ENCODE data around the gene XPO5. TPM values are rescaled to one million over a fixed set of nuclear protein-coding genes. Genes with fewer than 3 reads are reported as not detected.

The XPO5 gene
- 20.3 TPM for total RNA-seq
- long read RNA-seq, full-length matches to known transcripts, result 18 of 20 reads
- long read RNA-seq, partial matches to known transcripts, result 2 of 20 reads
- long read RNA-seq, other reads (novel, unspliced or antisense), result 0 of 20 reads

DNA sequence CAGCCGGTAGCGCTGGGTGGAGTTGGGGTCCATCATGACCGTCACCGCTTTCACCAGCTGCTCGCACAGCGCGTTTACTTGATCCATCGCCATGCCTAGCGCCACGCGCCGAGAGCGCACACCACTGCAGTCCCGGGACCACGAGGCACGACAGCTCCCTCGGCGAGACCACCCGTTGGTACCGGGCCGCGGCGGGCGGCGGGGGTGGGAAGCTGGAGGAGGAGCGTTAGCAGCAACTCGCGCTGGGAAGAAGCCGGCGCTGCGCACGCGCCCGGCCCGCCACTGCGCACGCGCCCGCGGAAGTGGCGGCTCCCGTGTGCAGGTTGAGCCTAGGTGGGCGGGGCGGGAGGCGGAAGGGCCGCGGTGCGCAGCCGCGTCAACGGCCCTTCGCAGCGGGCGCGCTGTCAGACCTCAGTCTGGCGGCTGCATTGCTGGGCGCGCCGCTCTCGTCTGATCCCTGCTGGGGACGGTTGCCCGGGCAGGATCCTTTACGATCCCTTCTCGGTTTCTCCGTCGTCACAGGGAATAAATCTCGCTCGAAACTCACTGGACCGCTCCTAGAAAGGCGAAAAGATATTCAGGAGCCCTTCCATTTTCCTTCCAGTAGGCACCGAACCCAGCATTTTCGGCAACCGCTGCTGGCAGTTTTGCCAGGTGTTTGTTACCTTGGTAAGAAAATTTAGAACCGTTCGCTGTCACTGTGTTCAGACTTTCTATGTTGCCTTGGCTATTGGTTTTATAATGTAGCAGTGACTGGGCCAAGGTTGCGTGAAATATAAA lies at the start of gene XPO5, which contains the start of gene POLH:
XPO5 (minus strand) TSS at position 267 of the 780 bp plus-strand sequence; CDS start at position 93, 174 bp downstream.
POLH (plus strand) TSS at position 414 of the 780 bp plus-strand sequence. CDS start 6,135 bp downstream, outside the sequence.
- H3K27me3 ChIP-seq (ENCODE audit: low read depth), result no peaks in the 10 kb centered on the region
- peak; percentile 93 for DNase-seq
- H3K36me3 ChIP-seq, result peaks cover 23% of the 10 kb centered on the region
- no peaks in the 10 kb centered on the region for H3K9me3 ChIP-seq (replicated peaks)
- H3K4me1 ChIP-seq, result peaks cover 52% of the 10 kb centered on the region
- TF ChIP-seq, protein P1, sequence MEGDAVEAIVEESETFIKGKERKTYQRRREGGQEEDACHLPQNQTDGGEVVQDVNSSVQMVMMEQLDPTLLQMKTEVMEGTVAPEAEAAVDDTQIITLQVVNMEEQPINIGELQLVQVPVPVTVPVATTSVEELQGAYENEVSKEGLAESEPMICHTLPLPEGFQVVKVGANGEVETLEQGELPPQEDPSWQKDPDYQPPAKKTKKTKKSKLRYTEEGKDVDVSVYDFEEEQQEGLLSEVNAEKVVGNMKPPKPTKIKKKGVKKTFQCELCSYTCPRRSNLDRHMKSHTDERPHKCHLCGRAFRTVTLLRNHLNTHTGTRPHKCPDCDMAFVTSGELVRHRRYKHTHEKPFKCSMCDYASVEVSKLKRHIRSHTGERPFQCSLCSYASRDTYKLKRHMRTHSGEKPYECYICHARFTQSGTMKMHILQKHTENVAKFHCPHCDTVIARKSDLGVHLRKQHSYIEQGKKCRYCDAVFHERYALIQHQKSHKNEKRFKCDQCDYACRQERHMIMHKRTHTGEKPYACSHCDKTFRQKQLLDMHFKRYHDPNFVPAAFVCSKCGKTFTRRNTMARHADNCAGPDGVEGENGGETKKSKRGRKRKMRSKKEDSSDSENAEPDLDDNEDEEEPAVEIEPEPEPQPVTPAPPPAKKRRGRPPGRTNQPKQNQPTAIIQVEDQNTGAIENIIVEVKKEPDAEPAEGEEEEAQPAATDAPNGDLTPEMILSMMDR (IDR thresholded peaks at IDR 0.05; ENCODE audit: borderline replicate concordance), result peak; percentile 36
- peak within 1 kb of the TSS; percentile 99 for H3K4me3 ChIP-seq
- peak within 1 kb of the TSS; percentile 88 for H3K27ac ChIP-seq (replicated peaks)
- intact Hi-C loops (cut with micrococcal nuclease), result no loop called here

DNA sequence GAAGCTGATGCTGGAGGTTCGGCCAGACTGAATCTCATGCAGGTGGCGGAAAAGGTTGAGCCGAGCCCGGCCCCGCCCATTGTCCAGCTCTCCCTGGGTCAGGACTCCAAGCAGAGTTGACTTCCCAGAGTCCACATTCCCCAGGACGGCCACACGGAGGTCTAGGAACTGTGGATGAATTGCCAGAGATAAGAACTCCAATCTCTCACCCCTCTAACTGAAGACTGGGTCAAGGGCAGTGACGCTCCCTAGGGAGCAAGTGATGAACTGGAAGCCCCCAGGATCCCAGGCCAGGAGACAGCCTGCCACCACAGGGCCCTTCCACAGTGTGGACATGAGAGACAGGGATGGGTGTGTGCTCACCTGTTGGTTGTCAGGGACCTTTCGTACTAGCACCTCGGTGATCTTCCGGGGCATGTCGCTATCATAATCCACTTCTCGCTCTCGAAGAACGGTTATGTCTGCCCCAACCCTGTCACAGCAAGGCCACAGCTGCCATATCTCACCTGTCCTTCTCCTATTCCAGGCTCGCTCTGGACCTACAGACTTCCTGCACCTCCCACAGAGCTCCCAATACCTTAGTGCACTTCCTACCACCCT lies 49.7 kb upstream of the XPO5 start:
- Histone ChIP-seq H3K36me3 (peaks cover 60% of the 10 kb centered on the region), H3K27me3 (ENCODE audit: low read depth) (no peaks in the 10 kb centered on the region), H3K4me3 (no peak overlapping the region), H3K27ac (replicated peaks) (no peak overlapping the region), H3K9me3 (replicated peaks) (no peaks in the 10 kb centered on the region), H3K4me1 (peaks cover 39% of the 10 kb centered on the region)
- TF ChIP-seq, protein P1 (IDR thresholded peaks at IDR 0.05; ENCODE audit: borderline replicate concordance), result no peak
- DNase-seq, result no peak
- intact Hi-C loops (cut with micrococcal nuclease), result no loop called here

DNA sequence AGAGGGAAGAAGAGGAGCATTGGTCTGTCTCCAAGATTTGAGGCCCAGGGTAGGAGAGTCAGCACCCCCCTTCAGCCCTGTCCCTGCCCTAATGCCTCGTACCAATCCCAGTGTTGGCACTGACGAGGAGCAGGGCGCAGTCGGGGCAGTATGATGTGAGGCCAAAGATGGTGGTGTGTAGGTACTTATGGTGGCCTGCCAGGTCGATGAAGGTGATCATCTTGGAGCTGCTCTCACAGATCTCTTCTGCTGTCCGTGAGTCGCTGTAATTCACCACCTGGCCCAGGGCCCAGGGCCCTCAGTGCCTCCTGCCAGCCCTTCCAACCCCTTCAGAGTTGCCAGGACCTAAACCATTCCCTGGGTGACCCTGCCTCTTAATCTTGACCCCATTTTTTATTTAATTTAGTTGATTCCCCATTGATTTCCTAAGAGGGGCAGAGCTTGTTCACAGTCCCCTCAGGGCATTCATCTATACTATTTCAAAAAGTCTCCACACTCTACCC lies 49.0 kb upstream of the XPO5 start:
- Histone ChIP-seq H3K36me3 (peaks cover 66% of the 10 kb centered on the region), H3K4me1 (peaks cover 34% of the 10 kb centered on the region), H3K27me3 (ENCODE audit: low read depth) (no peaks in the 10 kb centered on the region), H3K9me3 (replicated peaks) (no peaks in the 10 kb centered on the region), H3K4me3 (no peak overlapping the region), H3K27ac (replicated peaks) (no peak overlapping the region)
- intact Hi-C loops (cut with micrococcal nuclease), result no loop called here
- TF ChIP-seq, protein P1 (IDR thresholded peaks at IDR 0.05; ENCODE audit: borderline replicate concordance), result no peak
- DNase-seq, result no peak

DNA sequence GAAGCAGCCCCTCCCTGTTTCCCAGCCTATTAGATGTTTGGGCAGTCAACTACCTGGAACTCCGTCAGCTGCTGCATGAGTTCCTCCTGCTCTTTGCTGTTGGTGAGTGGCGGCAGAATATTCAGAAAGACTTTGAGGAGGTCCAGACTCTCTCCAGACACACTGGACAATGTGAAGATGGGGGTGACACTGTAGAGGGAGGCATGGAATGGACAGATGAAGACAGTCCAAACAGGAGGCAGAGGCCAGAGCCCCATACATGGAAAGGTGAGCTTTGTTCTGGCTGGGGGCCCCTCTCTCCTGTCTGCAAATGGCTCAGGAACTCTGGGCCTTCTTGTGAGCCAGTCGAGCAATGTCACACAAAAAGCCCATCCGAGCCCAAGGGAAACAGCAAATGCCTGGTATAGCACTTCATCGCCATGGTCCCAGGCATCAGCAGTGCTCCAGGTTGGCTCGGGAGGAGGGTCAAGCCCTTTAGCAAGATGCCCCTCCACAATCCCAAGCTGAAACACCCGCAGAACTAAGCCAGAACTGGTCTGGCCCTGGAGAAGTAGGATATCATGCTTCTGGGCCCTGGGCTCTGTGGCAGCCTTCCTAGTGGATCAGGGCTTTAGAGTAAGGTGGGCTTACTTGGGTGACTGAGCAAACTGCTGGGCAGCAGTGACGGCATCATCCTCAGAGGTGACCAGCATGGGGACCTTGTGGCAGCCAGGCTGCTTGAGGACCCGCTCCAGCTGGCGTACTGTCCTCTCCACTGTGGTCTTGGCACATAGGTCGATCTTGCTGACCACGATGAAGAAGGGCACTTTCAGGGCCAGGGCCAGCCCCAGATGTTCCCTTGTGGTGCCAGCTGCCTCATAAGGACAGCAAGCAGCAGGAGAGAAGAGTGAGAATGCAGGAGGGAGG lies 48.3 kb upstream of the XPO5 start:
- Histone ChIP-seq H3K27me3 (ENCODE audit: low read depth) (no peaks in the 10 kb centered on the region), H3K27ac (replicated peaks) (no peak overlapping the region), H3K9me3 (replicated peaks) (no peaks in the 10 kb centered on the region), H3K4me3 (no peak overlapping the region), H3K36me3 (peaks cover 68% of the 10 kb centered on the region), H3K4me1 (peaks cover 29% of the 10 kb centered on the region)
- no peak for DNase-seq
- TF ChIP-seq, protein P1 (IDR thresholded peaks at IDR 0.05; ENCODE audit: borderline replicate concordance), result no peak
- intact Hi-C loops (cut with micrococcal nuclease), result no loop called here

- Histone ChIP-seq H3K27me3 (ENCODE audit: low read depth) (no peaks in the 10 kb centered on the region), H3K9me3 (replicated peaks) (no peaks in the 10 kb centered on the region), H3K4me1 (peaks cover 14% of the 10 kb centered on the region), H3K36me3 (peaks cover 68% of the 10 kb centered on the region), H3K27ac (replicated peaks) (no peak overlapping the region), H3K4me3 (no peak overlapping the region)
- intact Hi-C loops (cut with micrococcal nuclease), result no loop called here
- TF ChIP-seq, protein P1 (IDR thresholded peaks at IDR 0.05; ENCODE audit: borderline replicate concordance), result no peak
- DNase-seq, result no peak
Observed at GRCh38 chr6:43622541-43622940, 46.7 kb upstream of the XPO5 start.

Data from left ventricle myocardium inferior (tissue), 1 donor.